Stimulated activated CD4-positive, alpha-beta T cell treated with anti-CD3 and anti-CD28 coated beads, Interleukin-12 subunit alpha, Interleukin-12 subunit beta, amount 100 ng/mL, for 4 hours (primary cell): ENCODE results near the gene DIPK1B.

ENCODE experiments used
- DNase-seq: peaks from one replicate; pipeline ENCODE4 v3.0.0-alpha.2; 2020

Gene DIPK1B

GRCh38 chr9:136740971-136741882, 28.9 kb downstream of the DIPK1B start:
- no peak for DNase-seq

GRCh38 chr9:136741883-136742571, 29.7 kb downstream of the DIPK1B start:
- DNase-seq, result no peak

GRCh38 chr9:136742591-136743391, 30.4 kb downstream of the DIPK1B start, which contains the start of gene LCN10:
LCN10 (minus strand) TSS chr9:136742940; CDS start chr9:136742903, 37 bp downstream.
- DNase-seq, result no peak

- no peak for DNase-seq
Observed at GRCh38 chr9:136743639-136744211, 31.4 kb downstream of the DIPK1B start.

GRCh38 chr9:136744773-136745172, 32.4 kb downstream of the DIPK1B start:
- DNase-seq, result no peak

- DNase-seq, result no peak
Observed at GRCh38 chr9:136745389-136746154, 33.2 kb downstream of the DIPK1B start.

- no peak for DNase-seq
Observed at GRCh38 chr9:136746155-136746490, 33.8 kb downstream of the DIPK1B start.

- DNase-seq, result no peak
Observed at GRCh38 chr9:136746621-136747020, 34.2 kb downstream of the DIPK1B start.

- DNase-seq, result no peak
Observed at GRCh38 chr9:136747161-136748060, 35.0 kb downstream of the DIPK1B start.

GRCh38 chr9:136748201-136748600, 35.8 kb downstream of the DIPK1B start, which contains the start of gene LCN6:
LCN6 (minus strand) TSS chr9:136748525; CDS start chr9:136748483, 42 bp downstream.
- no peak for DNase-seq

GRCh38 chr9:136748666-136749611, 36.6 kb downstream of the DIPK1B start:
- no peak for DNase-seq

- no peak for DNase-seq
Observed at GRCh38 chr9:136750526-136750925, 38.2 kb downstream of the DIPK1B start.

GRCh38 chr9:136751244-136751643, 38.9 kb downstream of the DIPK1B start:
- no peak for DNase-seq

GRCh38 chr9:136751814-136752213, 39.4 kb downstream of the DIPK1B start:
- no peak for DNase-seq

- DNase-seq, result no peak
Observed at GRCh38 chr9:136753371-136754058, 41.1 kb downstream of the DIPK1B start.

- DNase-seq, result no peak
Observed at GRCh38 chr9:136754059-136754572, 41.7 kb downstream of the DIPK1B start.

GRCh38 chr9:136754626-136755301, 42.4 kb downstream of the DIPK1B start:
- DNase-seq, result no peak
